HEK293 (cell line): Measurements from ENCODE around the gene D2HGDH.

ENCODE experiments used
- ZNF394 ChIP-seq: fragments of 450-650 bp; formaldehyde crosslinking; IDR thresholded peaks from 2 replicates; pipeline ENCODE4 v1.5.1; 2016; ENCODE audit warnings: missing biosample characterization, missing genetic modification characterization, mild to moderate bottlenecking, moderate library complexity, borderline replicate concordance
- ZNF747 ChIP-seq: fragments of 450-650 bp; formaldehyde crosslinking; IDR thresholded peaks from 2 replicates; pipeline ENCODE4 v1.5.1; 2016; ENCODE audit warnings: missing biosample characterization, missing genetic modification characterization
- ZNF777 ChIP-seq: fragments of 450-650 bp; formaldehyde crosslinking; IDR thresholded peaks from 2 replicates; pipeline ENCODE4 v1.5.1; 2017; ENCODE audit warnings: missing biosample characterization, missing genetic modification characterization, borderline replicate concordance
- TF ChIP-seq, protein P1 (sequence below): fragments of 450-650 bp; formaldehyde crosslinking; IDR thresholded peaks from 2 replicates; pipeline ENCODE4 v1.5.1; 2016; ENCODE audit warnings: missing biosample characterization, missing genetic modification characterization

- TF ChIP-seq, protein P1, sequence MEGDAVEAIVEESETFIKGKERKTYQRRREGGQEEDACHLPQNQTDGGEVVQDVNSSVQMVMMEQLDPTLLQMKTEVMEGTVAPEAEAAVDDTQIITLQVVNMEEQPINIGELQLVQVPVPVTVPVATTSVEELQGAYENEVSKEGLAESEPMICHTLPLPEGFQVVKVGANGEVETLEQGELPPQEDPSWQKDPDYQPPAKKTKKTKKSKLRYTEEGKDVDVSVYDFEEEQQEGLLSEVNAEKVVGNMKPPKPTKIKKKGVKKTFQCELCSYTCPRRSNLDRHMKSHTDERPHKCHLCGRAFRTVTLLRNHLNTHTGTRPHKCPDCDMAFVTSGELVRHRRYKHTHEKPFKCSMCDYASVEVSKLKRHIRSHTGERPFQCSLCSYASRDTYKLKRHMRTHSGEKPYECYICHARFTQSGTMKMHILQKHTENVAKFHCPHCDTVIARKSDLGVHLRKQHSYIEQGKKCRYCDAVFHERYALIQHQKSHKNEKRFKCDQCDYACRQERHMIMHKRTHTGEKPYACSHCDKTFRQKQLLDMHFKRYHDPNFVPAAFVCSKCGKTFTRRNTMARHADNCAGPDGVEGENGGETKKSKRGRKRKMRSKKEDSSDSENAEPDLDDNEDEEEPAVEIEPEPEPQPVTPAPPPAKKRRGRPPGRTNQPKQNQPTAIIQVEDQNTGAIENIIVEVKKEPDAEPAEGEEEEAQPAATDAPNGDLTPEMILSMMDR (tag by site-specific recombination): no peak
- TF ChIP-seq ZNF747 (no peak), ZNF394 (no peak), ZNF777 (tag by site-specific recombination) (no peak)
Measured at GRCh38 chr2:241734467-241735208, at the start of gene D2HGDH.
